CD4-positive, alpha-beta T cell treated with Interleukin-6 at 100 ng/mL for 8 hours (primary cell): ENCODE results near the gene THBS2.
"Not testable (repeated sequence)": the region's sequence is repeated elsewhere in the genome, so short reads cannot be mapped to it uniquely, and the experiment has no call there.

Experiments
- DNase-seq: peaks from one replicate; pipeline ENCODE4 v3.0.0-alpha.2; 2020; ENCODE audit warnings: mixed read lengths, low spot score

The THBS2 gene

GRCh38 chr6:169184419-169184818, 69.2 kb downstream of the THBS2 start:
- no peak for DNase-seq

GRCh38 chr6:169183233-169183632, 70.4 kb downstream of the THBS2 start:
- no peak for DNase-seq

GRCh38 chr6:169179831-169180230, 73.8 kb downstream of the THBS2 start:
- not testable (repeated sequence) for DNase-seq

- DNase-seq: no peak
Observed at GRCh38 chr6:169177516-169178166, 76.0 kb downstream of the THBS2 start.

GRCh38 chr6:169176361-169176991, 77.2 kb downstream of the THBS2 start:
- DNase-seq: no peak

GRCh38 chr6:169175360-169175887, 78.2 kb downstream of the THBS2 start:
- no peak for DNase-seq

- DNase-seq: no peak
Observed at GRCh38 chr6:169174516-169175359, 78.9 kb downstream of the THBS2 start.

- DNase-seq: no peak
Observed at GRCh38 chr6:169173532-169174268, 79.9 kb downstream of the THBS2 start.

- DNase-seq: no peak
Observed at GRCh38 chr6:169172946-169173345, 80.7 kb downstream of the THBS2 start.

GRCh38 chr6:169172456-169172855, 81.2 kb downstream of the THBS2 start:
- DNase-seq: no peak

- no peak for DNase-seq
Observed at GRCh38 chr6:169171951-169172350, 81.7 kb downstream of the THBS2 start.

GRCh38 chr6:169171016-169171415, 82.6 kb downstream of the THBS2 start:
- DNase-seq: no peak

GRCh38 chr6:169170583-169170955, 83.1 kb downstream of the THBS2 start:
- DNase-seq: no peak

- no peak for DNase-seq
Observed at GRCh38 chr6:169169941-169170582, 83.6 kb downstream of the THBS2 start.

- DNase-seq: no peak
Observed at GRCh38 chr6:169169375-169169774, 84.3 kb downstream of the THBS2 start.

GRCh38 chr6:169168706-169169105, 84.9 kb downstream of the THBS2 start:
- no peak for DNase-seq

- no peak for DNase-seq
Observed at GRCh38 chr6:169168302-169168630, 85.4 kb downstream of the THBS2 start.

- no peak for DNase-seq
Observed at GRCh38 chr6:169167581-169168301, 85.9 kb downstream of the THBS2 start.

- DNase-seq: no peak
Observed at GRCh38 chr6:169166896-169167580, 86.6 kb downstream of the THBS2 start.
